Measurements from ENCODE around the gene VSIG10L. TPM values are rescaled to one million over a fixed set of nuclear protein-coding genes. Genes with fewer than 3 reads are reported as not detected.

Gene VSIG10L
- polyA plus RNA-seq, 2 of the 4 experiments (the other 2 are of a cell fraction), result 6.7 to 9.2 TPM

DNA sequence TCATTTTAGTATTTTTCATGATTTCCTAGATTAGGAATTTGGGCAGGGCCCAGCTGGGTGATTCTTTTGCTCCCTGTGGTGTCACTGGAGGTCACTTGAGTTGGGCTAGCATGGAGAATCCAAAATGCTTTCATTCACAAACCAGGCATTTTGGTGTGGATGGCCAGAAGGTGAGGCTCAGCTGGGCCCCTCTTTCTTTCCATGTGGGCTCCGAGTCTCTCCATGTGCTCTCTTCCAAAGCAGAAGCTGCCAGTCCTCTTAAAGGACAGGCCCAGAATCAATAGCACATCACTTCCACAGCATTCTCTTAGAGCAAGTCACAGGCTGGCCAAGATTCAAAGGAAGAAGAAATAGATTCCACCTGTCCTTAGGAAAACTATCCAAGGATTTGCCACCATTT, 52.3 kb downstream of the VSIG10L start:
- WGBS (ENCODE audit: missing lambda C conversion rate), result 6% methylated on average over 1 of the region's 1 CpG
- no peak for DNase-seq (ENCODE audit: low read depth in 1 of 2, low spot score in 1 of 2)
- no peak for FAIRE-seq

DNA sequence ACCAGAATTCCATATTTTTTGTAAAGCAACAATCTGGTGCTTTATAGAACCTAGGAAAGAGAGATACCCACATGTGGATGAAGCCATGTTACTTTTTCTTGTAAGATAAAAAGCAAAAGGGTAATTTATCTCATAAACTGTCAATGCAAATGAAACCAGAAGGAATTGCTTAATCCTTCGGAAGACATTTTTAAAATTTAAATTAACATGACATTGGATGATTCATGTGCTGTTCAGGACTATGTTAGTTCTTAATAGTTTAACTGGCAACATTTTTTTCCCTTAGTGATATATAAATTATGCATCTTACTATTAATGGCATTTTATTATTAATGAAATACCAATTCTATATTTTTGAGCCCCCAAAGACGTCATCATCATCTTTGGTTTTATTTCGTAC, 56.3 kb downstream of the VSIG10L start:
- H3K27ac ChIP-seq, result no peak overlapping the region
- no peaks in the 10 kb centered on the region for H3K4me1 ChIP-seq
- ChIA-PET CTCF (no interaction called here), POLR2A (no interaction called here)
- DNase-seq (ENCODE audit: low read depth in 1 of 2, low spot score in 1 of 2) (no peak), FAIRE-seq (no peak), ATAC-seq (no peak)
- H3K4me2 ChIP-seq, result no peak overlapping the region
- 19% methylated on average over 3 of the region's 3 CpGs for WGBS (ENCODE audit: missing lambda C conversion rate)
- H3K4me3 ChIP-seq, result no peak overlapping the region
- peaks cover 15% of the 10 kb centered on the region for H3K9me3 ChIP-seq
- TF ChIP-seq ZFP36 (IDR thresholded peaks at IDR 0.05; ENCODE audit: borderline replicate concordance, partially characterized antibody), result no peak
- TF ChIP-seq, protein P1, sequence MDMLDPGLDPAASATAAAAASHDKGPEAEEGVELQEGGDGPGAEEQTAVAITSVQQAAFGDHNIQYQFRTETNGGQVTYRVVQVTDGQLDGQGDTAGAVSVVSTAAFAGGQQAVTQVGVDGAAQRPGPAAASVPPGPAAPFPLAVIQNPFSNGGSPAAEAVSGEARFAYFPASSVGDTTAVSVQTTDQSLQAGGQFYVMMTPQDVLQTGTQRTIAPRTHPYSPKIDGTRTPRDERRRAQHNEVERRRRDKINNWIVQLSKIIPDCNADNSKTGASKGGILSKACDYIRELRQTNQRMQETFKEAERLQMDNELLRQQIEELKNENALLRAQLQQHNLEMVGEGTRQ (IDR thresholded peaks at IDR 0.05), result no peak
- no peak for TF ChIP-seq HEYL (CRISPR knock-in tag; IDR thresholded peaks at IDR 0.05)
- TF ChIP-seq POLR2AphosphoS2 (conservative IDR thresholded peaks at IDR 0.05; ENCODE audit: low read length), result no peak
- no peak for TF ChIP-seq REST (IDR thresholded peaks at IDR 0.05)
- no peak for TF ChIP-seq RAD21 (conservative IDR thresholded peaks at IDR 0.05 in 1 of 2, IDR thresholded peaks at IDR 0.05 in 1 of 2)

More for the DNA sequence above, 52.3 kb downstream of the VSIG10L start:
- Histone ChIP-seq H3K4me2 (no peak overlapping the region), H3K9me3 (peaks cover 12% of the 10 kb centered on the region), H3K4me3 (no peak overlapping the region), H3K4me1 (no peaks in the 10 kb centered on the region), H3K27ac (no peak overlapping the region)
- POLR2A ChIA-PET, result no interaction called here
- CTCF ChIA-PET, result no interaction called here
- no peak for TF ChIP-seq NPAS2 (CRISPR knock-in tag; IDR thresholded peaks at IDR 0.05; ENCODE audit: borderline replicate concordance)
- TF ChIP-seq EHMT2 (IDR thresholded peaks at IDR 0.05; ENCODE audit: low read depth), result no peak
- TF ChIP-seq, protein P2, sequence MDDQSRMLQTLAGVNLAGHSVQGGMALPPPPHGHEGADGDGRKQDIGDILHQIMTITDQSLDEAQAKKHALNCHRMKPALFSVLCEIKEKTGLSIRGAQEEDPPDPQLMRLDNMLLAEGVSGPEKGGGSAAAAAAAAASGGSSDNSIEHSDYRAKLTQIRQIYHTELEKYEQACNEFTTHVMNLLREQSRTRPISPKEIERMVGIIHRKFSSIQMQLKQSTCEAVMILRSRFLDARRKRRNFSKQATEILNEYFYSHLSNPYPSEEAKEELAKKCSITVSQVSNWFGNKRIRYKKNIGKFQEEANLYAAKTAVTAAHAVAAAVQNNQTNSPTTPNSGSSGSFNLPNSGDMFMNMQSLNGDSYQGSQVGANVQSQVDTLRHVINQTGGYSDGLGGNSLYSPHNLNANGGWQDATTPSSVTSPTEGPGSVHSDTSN (IDR thresholded peaks at IDR 0.05), result no peak
- TF ChIP-seq RCOR1 (IDR thresholded peaks at IDR 0.05; ENCODE audit: low read depth, low read length), result no peak
- TF ChIP-seq CBX8 (IDR thresholded peaks at IDR 0.05), result no peak
- no peak for TF ChIP-seq RFX5 (IDR thresholded peaks at IDR 0.05)
- no peak for TF ChIP-seq HOXA7 (CRISPR knock-in tag; IDR thresholded peaks at IDR 0.05)
- TF ChIP-seq TP53 (CRISPR knock-in tag; IDR thresholded peaks at IDR 0.05), result no peak
- no peak for TF ChIP-seq SREBF2 (IDR thresholded peaks at IDR 0.05)
- TF ChIP-seq GATA3 (IDR thresholded peaks at IDR 0.05; ENCODE audit: borderline replicate concordance), result no peak
- no peak for TF ChIP-seq KDM5A (IDR thresholded peaks at IDR 0.05)
- TF ChIP-seq MYC (IDR thresholded peaks at IDR 0.05; ENCODE audit: borderline replicate concordance, low read length), result no peak
- no peak for TF ChIP-seq NFE2L2 (conservative IDR thresholded peaks at IDR 0.05; ENCODE audit: low read length)
- TF ChIP-seq JUNB (IDR thresholded peaks at IDR 0.05), result no peak
- no peak for ATAC-seq

DNA sequence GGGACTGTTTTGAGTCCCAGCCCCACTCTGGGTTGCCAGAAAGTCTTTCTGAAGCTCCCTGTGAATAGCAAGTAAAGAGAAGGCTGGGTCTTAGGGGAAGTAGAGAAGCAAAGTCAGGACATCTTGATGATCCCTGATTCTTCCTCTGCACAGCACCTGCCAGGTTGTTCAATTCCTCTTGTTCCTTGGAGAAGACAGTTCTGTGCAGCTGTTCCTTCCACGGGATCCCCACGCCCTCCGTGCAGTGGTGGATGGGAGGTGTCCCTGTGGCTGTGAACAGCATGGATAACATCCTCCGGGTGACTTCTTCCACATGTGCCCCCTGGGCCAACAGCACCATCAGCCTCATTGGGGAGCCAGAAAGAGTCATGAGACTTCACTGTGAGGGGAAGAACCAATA, 59.6 kb downstream of the VSIG10L start:
- FAIRE-seq, result no peak
- POLR2A ChIA-PET, result no interaction called here

More for the DNA sequence above, 59.6 kb downstream of the VSIG10L start:
- no peak overlapping the region for H3K4me2 ChIP-seq
- TF ChIP-seq, protein P3, sequence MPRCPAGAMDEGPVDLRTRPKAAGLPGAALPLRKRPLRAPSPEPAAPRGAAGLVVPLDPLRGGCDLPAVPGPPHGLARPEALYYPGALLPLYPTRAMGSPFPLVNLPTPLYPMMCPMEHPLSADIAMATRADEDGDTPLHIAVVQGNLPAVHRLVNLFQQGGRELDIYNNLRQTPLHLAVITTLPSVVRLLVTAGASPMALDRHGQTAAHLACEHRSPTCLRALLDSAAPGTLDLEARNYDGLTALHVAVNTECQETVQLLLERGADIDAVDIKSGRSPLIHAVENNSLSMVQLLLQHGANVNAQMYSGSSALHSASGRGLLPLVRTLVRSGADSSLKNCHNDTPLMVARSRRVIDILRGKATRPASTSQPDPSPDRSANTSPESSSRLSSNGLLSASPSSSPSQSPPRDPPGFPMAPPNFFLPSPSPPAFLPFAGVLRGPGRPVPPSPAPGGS (IDR thresholded peaks at IDR 0.05), result no peak
- no peak for TF ChIP-seq KDM1A (IDR thresholded peaks at IDR 0.05; ENCODE audit: low read depth)
- TF ChIP-seq REST (IDR thresholded peaks at IDR 0.05), result no peak
- TF ChIP-seq EHMT2 (IDR thresholded peaks at IDR 0.05; ENCODE audit: low read depth), result no peak
- peaks cover 16% of the 10 kb centered on the region; the same call in 2 of the 3 replicates for H3K9me3 ChIP-seq
- CTCF ChIA-PET, result interaction anchor here (0.6 to 1.8 kb wide), 4 partner anchors 11 to 139 kb away, joined by 3 to 4 read pairs (median 4); no protein-coding TSS in a partner anchor
- no peak for ATAC-seq
- WGBS (ENCODE audit: missing lambda C conversion rate), result 2% methylated on average over 4 of the region's 4 CpGs
- H3K27ac ChIP-seq, result no peak overlapping the region
- DNase-seq (ENCODE audit: low read depth in 1 of 2, low spot score in 1 of 2), result no peak
- H3K4me1 ChIP-seq, result no peaks in the 10 kb centered on the region
- no peak overlapping the region for H3K4me3 ChIP-seq
